Hematopoietic multipotent progenitor cell treated with erythropoietin and hydrocortisone succinate and interleukin-3 and kit ligand, for 6 days (in vitro differentiated cells): ENCODE measurements around the gene EPHX1.
"Not testable (repeated sequence)": the region's sequence is repeated elsewhere in the genome, so short reads cannot be mapped to it uniquely, and the experiment has no call there.

Experiments used
- DNase-seq: peaks from one replicate; pipeline ENCODE4 v3.0.0-alpha.2; 2015

The EPHX1 gene

GRCh38 chr1:225777583-225778336 is 32.2 kb upstream of the EPHX1 start, which contains the start of gene SRP9:
Gene SRP9 (plus strand): TSS chr1:225777826. CDS start chr1:225777941, 115 bp downstream.
- DNase-seq = peak; percentile 99

- DNase-seq = no peak
Observed at GRCh38 chr1:225778337-225778669, 31.6 kb upstream of the EPHX1 start.

GRCh38 chr1:225779165-225779564 is 30.8 kb upstream of the EPHX1 start:
- DNase-seq = not testable (repeated sequence)

DNA sequence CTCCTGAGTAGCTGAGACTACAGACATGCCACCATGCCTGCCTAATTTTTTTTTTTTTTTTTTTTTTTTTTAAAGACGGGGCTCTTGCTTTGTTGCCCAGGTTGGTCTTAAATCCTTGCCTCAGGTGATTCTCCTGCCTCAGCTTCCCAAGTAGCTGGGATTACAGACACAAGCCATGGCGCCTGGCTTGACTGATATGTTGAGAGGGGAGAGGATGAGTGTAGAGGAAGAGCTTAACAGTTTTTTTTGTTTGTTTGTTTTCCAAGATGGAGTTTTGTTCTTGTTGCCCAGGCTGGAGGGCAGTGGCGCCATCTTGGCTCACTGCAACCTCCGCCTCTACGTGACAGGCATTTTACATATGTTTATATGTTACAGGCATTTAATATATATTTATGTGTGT is 29.8 kb upstream of the EPHX1 start:
- no peak for DNase-seq

- peak; percentile 41 for DNase-seq
Observed at GRCh38 chr1:225780630-225781029, 29.3 kb upstream of the EPHX1 start.

GRCh38 chr1:225789142-225789541 is 20.8 kb upstream of the EPHX1 start:
- DNase-seq = not testable (repeated sequence)

- no peak for DNase-seq
Observed at GRCh38 chr1:225794954-225795353, 15.0 kb upstream of the EPHX1 start.

DNA sequence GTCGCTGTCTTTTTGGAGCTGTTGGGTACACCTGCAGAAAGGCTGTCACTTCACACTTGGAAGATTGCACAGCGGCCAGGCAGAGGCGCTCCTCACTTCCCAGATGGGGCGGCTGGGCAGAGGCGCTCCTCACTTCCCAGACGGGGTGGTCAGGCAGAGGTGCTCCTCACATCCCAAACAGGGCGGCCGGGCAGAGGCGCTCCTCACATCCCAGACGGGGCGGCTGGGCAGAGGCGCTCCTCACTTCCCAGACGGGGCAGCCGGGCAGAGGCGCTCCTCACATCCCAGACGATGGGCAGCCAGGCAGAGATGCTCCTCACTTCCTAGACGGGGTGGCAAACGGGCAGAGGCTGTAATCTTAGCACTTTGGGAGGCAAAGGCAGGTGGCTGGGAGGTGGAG is 13.8 kb upstream of the EPHX1 start:
- not testable (repeated sequence) for DNase-seq

DNA sequence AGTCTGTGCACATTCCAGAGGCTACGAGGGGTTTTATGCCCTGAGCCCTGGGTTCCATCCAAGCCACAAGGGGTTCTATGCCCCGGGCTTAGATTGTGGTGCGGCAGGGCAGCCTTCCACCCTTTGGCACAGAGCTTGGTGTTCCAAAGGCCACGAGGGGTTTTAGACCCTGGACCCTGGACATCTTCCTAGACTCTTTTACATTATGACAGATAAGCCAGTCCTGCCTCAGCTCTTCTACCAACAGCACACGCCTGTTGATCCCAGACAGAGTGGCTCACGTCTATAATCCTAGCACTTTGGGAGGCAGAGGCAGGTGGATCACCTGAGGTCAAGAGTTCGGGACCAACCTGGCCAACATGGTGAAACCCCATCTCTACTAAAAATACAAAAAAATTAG is 8.8 kb upstream of the EPHX1 start:
- not testable (repeated sequence) for DNase-seq

DNA sequence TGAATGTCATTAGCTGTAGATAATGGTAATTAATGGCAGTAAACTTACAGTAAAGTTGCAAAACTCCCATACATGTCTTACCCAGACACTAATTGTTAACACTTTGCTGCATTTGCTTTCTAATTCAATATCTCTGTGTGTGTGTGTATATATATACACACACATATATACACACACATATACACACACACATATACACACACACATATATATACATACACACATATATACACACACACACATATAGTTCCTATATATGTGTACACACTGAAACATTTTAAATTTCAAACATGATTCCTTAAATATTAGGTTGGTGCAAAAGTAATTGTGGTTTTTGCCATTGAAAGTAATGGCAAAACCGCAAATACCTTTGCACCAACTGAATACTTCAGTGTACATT is 3.7 kb upstream of the EPHX1 start:
- no peak for DNase-seq

- not testable (repeated sequence) for DNase-seq
Observed at GRCh38 chr1:225806736-225807135, 3.2 kb upstream of the EPHX1 start.

DNA sequence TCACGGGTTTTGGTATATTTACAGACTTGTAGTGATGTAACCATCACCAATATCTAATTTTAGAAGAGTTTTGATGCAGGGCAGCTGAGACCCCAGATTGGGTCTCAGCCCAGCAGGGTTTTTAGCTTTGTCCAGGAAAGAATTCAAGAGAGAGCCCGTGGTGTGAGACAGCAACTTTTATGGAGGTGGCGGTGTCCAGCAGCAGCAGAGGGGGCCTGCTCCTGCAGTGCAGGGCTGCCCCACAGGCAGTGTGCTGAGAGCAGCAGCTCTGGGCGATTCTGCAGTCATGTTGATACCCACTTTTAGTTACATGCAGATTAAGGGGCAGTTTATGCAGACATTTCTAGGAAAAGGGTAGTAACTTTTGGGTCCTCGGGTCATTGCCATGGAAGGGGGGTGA is 1.8 kb upstream of the EPHX1 start:
- DNase-seq = peak; percentile 28

DNA sequence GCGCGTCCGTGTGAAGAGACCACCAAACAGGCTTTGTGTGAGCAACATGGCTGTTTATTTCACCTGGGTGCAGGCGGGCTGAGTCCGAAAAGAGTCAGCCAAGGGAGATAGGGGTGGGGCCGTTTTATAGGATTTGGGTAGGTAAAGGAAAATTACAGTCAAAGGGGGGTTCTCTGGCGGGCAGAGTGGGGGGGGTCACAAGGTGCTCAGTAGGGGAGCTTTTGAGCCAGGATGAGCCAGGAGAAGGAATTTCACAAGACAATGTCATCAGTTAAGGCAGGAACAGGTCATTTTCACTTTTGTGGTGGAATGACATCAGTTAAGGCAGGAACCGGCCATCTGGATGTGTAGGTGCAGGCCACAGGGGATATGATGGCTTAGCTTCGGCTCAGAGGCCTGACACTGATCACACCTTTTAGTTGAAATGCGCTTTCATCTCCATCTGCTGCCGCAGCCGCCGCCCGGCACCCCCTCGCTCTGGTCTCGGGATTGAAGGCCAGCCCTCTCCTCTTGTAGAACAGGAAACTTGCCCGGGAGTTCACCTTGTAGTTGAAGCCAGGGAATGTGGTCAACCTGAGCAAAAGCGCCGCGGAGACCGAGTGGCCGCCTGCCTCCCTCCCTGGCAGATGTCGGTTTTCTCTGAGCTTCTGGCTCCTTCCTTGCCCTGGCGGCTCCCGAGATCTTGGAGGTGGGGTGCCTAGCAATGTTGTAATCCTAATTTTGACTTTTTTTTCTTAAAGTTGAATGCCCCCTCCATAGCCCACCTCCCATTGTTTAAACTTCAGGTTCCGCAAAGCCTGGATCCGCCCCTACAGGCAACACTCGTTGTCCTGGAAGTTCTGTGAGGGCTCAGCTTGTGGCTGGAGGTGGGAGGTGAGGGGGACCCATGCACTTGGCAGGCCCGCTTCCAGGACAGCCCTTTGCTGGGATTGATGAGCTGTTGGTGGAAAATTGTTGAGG is 935 bp downstream of the EPHX1 start:
- DNase-seq = not testable (repeated sequence)

DNA sequence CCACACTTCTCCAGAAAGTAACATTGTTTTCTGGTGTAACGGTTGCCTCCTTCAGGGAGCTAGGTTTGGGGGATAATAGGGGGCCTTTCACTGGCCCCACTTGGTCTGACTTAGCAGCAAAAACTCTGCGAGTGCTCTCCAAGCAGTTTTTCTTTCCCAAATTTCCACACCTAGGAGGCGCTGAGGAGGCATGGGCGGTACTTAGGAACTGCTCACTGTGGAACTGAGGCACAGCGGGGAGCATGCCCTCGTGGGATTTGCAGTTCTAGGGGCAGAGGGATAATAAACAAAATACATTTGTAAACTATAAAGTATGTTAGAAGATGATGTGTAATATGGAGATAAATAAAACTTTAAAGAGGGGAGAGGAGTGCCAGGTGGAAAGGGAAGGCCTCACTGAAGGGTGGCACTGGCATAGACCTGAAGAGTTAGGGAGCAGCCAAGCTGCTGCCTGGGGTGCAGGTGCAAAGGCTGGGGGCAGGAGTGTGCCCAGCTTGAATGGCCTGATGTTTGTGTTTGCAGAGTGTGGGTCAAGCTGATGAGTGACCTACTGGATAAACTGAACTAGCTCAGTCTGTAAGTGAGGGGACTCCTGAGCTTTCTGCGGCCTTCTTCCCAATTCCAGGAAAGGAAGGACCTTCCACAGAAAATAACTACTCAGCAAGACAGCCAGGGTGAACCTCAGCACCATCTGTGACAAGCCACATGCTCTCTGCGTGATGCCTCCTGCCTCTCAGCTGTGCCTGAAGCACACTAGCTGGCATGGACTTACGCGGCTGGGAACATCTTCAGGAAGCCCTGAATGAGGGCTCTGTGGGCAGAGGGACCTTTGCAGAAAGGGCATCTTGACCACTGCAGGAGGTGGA is 1.9 kb downstream of the EPHX1 start:
- DNase-seq = no peak

DNA sequence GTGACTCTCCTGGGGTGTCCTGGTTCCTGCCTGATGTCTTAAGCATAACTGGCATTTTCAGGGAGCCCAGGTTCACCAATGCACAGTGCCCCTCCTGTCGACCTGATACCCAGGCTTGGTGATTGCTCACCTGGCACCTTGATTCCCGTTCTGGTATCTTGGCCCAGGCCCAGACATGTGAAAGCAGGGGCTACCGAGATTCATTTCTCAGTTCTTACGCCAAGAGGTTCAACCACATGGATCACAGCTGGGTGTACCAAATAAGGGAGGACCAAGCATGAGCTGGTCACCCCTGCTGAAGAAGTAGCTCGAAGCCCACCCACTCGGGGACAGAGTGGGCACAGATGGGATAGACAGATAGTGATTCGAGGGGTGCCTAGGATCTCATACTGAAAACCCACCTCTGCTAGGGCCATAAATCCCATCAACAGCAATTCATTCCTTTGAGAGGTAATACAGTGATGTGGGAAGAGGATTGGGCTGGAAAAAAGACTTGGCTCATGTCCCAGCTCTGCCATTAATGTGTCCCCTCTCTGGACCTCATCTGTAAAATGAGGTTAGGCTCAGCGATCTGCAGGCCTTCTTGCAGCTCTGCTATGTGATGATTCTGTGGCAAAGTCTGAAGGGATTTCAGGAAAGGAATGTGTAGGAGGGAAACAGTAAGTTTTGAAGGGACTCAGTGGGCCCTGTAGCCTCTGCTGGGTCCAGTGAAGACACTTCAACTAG is 2.7 kb downstream of the EPHX1 start:
- no peak for DNase-seq

- DNase-seq = peak; percentile 83
Observed at GRCh38 chr1:225813214-225813964, 3.5 kb downstream of the EPHX1 start.

DNA sequence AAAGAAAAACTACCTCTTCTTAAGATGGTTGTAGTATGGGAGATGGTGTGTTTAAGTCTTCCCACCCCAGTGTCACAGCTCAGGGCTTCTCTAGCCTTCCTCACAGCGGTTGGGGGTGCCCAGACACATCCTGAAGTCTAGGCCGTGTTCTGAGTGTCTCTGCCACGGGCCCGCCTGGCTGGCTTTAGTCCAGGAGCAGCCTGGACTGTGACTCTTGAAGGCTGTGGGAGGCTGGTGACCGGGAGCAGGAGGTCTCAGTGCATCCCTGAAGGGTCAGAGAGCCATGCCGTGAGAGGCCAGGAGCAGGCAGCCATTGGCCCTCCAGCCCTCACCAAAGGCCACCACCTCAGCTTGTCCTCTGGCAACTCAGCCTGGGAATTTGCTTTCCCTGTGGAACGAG is 4.5 kb downstream of the EPHX1 start:
- no peak for DNase-seq

GRCh38 chr1:225815090-225815489 is 5.2 kb downstream of the EPHX1 start:
- not testable (repeated sequence) for DNase-seq

DNA sequence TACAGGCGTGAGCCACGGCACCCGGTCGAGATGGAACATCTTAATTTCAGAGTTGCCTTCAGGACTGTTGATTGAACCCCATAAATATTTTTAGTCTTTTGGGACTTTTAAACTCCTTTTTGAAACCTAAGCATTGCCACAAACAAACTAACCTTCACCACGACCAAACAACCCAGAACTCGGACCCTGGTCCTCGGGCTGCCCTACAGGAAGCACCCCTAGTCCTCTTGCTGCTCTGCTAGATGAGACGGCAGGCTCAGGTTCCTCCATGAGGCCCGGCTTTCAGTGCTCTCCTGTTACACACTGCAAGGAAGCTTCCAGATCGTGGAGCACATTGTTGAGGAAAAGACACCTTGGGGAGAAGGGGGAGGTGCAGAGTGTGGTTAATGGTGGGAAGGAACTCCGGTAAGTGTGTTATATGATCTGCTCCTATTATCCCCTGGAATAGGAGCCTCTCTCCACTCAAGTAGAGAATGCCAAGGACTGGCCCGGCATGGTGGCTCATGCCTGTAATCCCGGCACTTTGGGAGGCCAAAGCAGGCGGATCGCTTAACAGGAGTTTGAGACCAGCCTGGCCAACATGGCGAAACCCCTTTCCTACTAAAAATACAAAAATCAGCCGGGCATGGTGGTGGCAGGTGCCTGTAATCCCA is 5.7 kb downstream of the EPHX1 start:
- DNase-seq = no peak

DNA sequence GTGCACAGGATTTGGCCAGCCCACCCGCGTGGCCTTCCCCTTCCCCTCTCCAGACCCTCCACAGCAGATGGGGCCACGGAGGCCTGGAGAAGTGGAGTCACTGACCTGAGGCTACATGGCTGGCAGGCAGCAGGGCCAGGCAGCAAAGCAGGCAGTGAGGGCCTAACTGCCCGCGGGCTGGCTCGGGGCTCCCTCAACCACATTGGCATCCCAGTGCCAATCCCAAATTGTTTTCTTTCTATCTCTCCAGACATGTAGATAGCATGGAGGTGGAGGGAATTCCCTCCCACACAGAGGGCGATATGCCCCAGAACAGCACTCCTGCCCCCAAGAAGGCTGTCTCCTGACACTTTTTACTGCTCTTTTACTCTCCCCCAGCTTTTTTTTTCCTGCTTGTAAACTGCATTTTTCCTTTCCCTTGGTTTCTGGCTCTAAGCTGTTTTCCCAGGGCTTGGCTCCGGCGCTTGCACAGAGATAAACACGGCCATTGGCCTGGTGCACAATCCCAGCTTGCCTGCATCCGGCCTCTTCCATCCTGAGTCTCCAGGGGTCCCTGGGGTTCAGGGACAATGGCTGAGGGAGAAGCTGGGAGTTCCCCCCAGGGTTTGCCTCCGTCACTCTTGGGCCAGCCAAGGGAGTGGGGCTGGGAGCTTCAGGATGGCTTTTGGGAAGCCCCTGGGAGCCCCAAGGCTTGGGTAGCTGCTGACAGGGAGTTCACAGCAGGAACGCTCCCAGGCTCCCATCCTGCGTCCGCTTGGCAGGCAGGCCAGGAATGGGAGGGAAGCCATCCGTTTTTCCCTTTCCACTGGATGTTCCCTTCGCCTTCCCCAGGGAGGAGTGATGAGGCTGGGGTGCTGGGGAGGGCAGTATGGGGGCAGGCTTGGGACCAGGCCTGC is 7.0 kb downstream of the EPHX1 start:
- no peak for DNase-seq
